Peyer's patch (tissue), 4 donors: ENCODE data around the gene OTUD5. TPM values are rescaled to one million over a fixed set of nuclear protein-coding genes. Genes with fewer than 3 reads are reported as not detected.

Source experiments
- DNase-seq, 3 donors: peaks; one replicate each; pipeline ENCODE4 v3.0.0-alpha.2; 2017 to 2019
- H3K27ac ChIP-seq, 4 donors: fragments of 200-600 bp; sonication (generic); one replicate each; pipeline ENCODE4 v1.5.1; 2016 to 2019
- H3K27me3 ChIP-seq, 2 donors: fragments of 200-600 bp; sonication (generic); one replicate each; pipeline ENCODE4 v1.5.1; 2019
- H3K36me3 ChIP-seq, 3 donors: fragments of 200-600 bp; sonication (generic); one replicate each; pipeline ENCODE4 v1.5.1; 2016 to 2019
- H3K4me1 ChIP-seq, 4 donors: fragments of 200-600 bp; sonication (generic); one replicate each; pipeline ENCODE4 v1.5.1; 2016 to 2019
- H3K4me3 ChIP-seq, 4 donors: fragments of 200-600 bp; sonication (generic); 1 replicate in 3 of 4; 2 replicates in 1 of 4; pipeline ENCODE4 v1.5.1; 2016 to 2019; ENCODE audit warnings: mild to moderate bottlenecking in 1 of 4
- H3K9me3 ChIP-seq, 4 donors: fragments of 200-600 bp; sonication (generic); one replicate each; pipeline ENCODE4 v1.5.1; 2016 to 2019; ENCODE audit warnings: mild to moderate bottlenecking in 1 of 4
- POLR2A ChIP-seq, 2 donors: fragments of 450-650 bp; IDR thresholded peaks; one replicate each; pipeline ENCODE4 v1.5.1; 2017; ENCODE audit warnings: antibody characterized with exemption in 2 of 2, mild to moderate bottlenecking in 2 of 2, moderate library complexity in 2 of 2
- total RNA-seq, 4 donors: library from RNA; depleted of rRNA; stranded (reverse); fragments of >200 nt; gene quantifications; one replicate each; pipeline ENCODE4 v1.1.0, GENCODE V29; 2016
- TF ChIP-seq, protein P1 (sequence below), 6 experiments: fragments of 450-650 bp in 4 of 6; fragments of 200-600 bp in 2 of 6; sonication (generic) in 1 of 6; IDR thresholded peaks; one replicate each; pipeline ENCODE4 v1.5.1; 2017 to 2019; ENCODE audit warnings: antibody characterized with exemption in 6 of 6, mild to moderate bottlenecking in 3 of 6, moderate library complexity in 1 of 6

The OTUD5 gene
- total RNA-seq, 4 donors from 2014 or later: 49.7 to 79.2 (median 71.0) TPM

DNA sequence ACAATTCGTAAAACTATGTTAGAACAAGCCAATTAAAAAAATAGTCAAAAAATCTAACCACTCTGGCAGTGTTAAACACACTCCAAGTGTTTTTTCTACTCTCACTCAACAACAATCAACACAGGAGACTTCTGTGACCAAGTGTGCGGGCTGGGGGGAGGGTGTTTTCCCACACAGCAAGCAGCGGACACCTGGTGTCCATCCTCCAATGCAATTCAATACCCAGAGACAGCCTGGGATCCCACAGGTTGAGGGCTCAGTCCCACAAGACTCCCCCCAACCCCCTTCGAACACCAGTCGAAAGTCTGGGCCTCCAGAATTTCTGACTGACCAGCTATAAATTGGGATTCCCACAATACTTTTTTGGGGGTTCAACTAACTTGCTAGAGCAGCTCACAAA, 30.3 kb downstream of the OTUD5 start:
- Histone ChIP-seq H3K27ac (no peak overlapping the region), H3K4me1 (no peaks in the 10 kb centered on the region), H3K36me3 (peaks cover 0 to 65% (median 0%) of the 10 kb centered on the region in 3 donors), H3K4me3 (no peak overlapping the region), H3K27me3 (no peaks in the 10 kb centered on the region), H3K9me3 (no peaks in the 10 kb centered on the region)
- DNase-seq: no peak
- no peak for TF ChIP-seq POLR2A (IDR thresholded peaks at IDR 0.05)
- TF ChIP-seq, protein P1, sequence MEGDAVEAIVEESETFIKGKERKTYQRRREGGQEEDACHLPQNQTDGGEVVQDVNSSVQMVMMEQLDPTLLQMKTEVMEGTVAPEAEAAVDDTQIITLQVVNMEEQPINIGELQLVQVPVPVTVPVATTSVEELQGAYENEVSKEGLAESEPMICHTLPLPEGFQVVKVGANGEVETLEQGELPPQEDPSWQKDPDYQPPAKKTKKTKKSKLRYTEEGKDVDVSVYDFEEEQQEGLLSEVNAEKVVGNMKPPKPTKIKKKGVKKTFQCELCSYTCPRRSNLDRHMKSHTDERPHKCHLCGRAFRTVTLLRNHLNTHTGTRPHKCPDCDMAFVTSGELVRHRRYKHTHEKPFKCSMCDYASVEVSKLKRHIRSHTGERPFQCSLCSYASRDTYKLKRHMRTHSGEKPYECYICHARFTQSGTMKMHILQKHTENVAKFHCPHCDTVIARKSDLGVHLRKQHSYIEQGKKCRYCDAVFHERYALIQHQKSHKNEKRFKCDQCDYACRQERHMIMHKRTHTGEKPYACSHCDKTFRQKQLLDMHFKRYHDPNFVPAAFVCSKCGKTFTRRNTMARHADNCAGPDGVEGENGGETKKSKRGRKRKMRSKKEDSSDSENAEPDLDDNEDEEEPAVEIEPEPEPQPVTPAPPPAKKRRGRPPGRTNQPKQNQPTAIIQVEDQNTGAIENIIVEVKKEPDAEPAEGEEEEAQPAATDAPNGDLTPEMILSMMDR (IDR thresholded peaks at IDR 0.05): no peak

DNA sequence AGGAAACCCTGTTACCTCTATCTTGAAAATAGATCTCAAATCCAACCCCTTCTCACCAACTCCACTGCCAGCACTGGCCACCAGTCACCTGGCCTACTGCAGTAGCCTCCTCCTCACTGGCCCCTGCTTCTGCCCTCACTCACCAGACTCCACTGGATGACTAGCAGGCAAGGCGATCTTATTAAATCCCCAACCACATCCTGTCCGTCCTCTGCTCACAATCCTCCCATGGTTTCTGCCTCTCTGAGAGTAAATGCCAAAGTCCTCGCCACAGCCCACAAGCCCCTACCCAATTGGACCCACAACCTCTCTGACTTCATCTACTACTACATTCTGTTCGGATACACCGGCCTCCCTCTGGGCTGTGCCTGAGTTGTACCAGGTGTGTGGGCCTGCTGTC, 33.1 kb downstream of the OTUD5 start:
- no peaks in the 10 kb centered on the region for H3K9me3 ChIP-seq
- peaks cover 0 to 7% (median 0%) of the 10 kb centered on the region in 4 donors for H3K4me1 ChIP-seq
- no peak for DNase-seq
- H3K27me3 ChIP-seq: no peaks in the 10 kb centered on the region
- peaks cover 0 to 40% (median 0%) of the 10 kb centered on the region in 3 donors for H3K36me3 ChIP-seq
- no peak overlapping the region for H3K4me3 ChIP-seq
- no peak overlapping the region for H3K27ac ChIP-seq
- TF ChIP-seq POLR2A (IDR thresholded peaks at IDR 0.05): no peak
- TF ChIP-seq, protein P1 (IDR thresholded peaks at IDR 0.05): no peak

DNA sequence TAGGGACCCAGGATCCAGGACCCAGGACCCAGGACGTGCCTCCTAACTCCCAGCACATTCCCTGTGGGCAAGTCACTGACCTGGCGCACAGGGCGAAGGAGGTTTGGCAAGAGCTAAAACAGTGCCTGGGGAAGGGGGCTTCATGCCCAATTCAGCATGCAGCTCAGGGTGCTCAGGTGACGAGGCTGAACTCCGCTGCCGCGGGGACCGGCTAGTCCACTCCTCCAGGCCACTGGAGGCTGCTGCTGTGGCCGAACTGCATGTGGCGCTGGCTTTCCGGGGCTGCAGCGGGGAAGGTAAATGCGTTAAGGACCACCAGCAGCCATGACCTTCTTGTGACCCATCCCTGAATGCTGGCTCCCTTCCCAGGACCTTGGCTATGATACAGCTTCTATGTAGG, 33.6 kb downstream of the OTUD5 start:
- peaks cover 0 to 40% (median 0%) of the 10 kb centered on the region in 3 donors for H3K36me3 ChIP-seq
- no peak overlapping the region for H3K4me3 ChIP-seq
- TF ChIP-seq POLR2A (IDR thresholded peaks at IDR 0.05): no peak
- TF ChIP-seq, protein P1 (IDR thresholded peaks at IDR 0.05): no peak
- no peaks in the 10 kb centered on the region for H3K27me3 ChIP-seq
- no peak overlapping the region for H3K27ac ChIP-seq
- H3K4me1 ChIP-seq: peaks cover 0 to 7% (median 0%) of the 10 kb centered on the region in 4 donors
- no peak for DNase-seq
- no peaks in the 10 kb centered on the region for H3K9me3 ChIP-seq

GRCh38 chrX:48920718-48921104, 36.7 kb downstream of the OTUD5 start:
- TF ChIP-seq, protein P1 (IDR thresholded peaks at IDR 0.05): no peak
- TF ChIP-seq POLR2A (IDR thresholded peaks at IDR 0.05): no peak
- Histone ChIP-seq H3K4me3 (no peak overlapping the region), H3K27ac (peak overlapping the region; percentile 31 to 92 (median 60)), H3K4me1 (peaks cover 0 to 7% (median 3%) of the 10 kb centered on the region in 4 donors), H3K27me3 (no peaks in the 10 kb centered on the region), H3K9me3 (no peaks in the 10 kb centered on the region), H3K36me3 (peaks cover 0 to 30% (median 0%) of the 10 kb centered on the region in 3 donors)
- DNase-seq: no peak

DNA sequence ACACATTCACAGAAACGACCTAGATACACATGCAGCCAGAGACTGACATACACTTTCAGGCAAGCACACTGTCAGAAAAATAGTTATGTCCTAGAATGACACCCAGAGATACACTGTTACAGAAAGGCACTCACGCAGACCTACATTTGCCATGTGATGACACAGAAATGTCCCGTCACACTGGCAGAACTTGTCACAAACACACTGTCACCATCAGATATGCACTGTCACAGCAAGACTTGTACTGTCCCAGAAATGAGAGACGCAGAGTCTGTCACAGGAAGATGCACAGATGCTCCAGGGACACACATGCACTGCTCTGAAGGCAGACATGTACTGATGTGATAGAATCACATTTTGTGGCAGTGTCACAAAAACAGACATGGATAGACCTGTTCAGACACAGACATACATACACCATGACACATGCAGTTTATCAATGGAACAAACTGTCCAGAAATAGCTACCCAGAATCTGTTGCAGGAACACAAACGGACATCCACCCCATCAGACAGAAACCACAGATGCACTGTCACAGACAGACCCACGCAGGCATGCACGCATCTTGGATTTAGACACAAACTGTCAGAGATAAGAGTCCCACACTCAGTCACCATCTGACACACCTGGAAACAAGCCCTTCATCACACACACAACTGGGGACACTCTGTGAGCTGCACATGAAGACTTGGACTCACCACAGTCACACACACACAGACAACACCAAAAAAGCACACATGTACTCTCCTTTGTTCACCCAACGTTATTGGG, 37.3 kb downstream of the OTUD5 start:
- TF ChIP-seq POLR2A (IDR thresholded peaks at IDR 0.05): no peak
- TF ChIP-seq, protein P1 (IDR thresholded peaks at IDR 0.05): no peak

More for the DNA sequence above, 37.3 kb downstream of the OTUD5 start:
- H3K9me3 ChIP-seq: no peaks in the 10 kb centered on the region
- H3K4me1 ChIP-seq: peaks cover 0 to 7% (median 3%) of the 10 kb centered on the region in 4 donors
- DNase-seq: no peak
- peak overlapping the region in 3 of 4 donors; percentile 72 to 84 (median 80) for H3K4me3 ChIP-seq
- peak overlapping the region; percentile 84 to 93 (median 90) for H3K27ac ChIP-seq
- peaks cover 0 to 25% (median 0%) of the 10 kb centered on the region in 3 donors for H3K36me3 ChIP-seq
- H3K27me3 ChIP-seq: no peaks in the 10 kb centered on the region
